ENCODE measurements around the gene SIRT2.
A peak's percentile ranks its signal among the peaks of the same experiment; 100 is the strongest.
"Not testable (repeated sequence)": the region's sequence is repeated elsewhere in the genome, so short reads cannot be mapped to it uniquely, and the experiment has no call there.

SIRT2 gene

DNA sequence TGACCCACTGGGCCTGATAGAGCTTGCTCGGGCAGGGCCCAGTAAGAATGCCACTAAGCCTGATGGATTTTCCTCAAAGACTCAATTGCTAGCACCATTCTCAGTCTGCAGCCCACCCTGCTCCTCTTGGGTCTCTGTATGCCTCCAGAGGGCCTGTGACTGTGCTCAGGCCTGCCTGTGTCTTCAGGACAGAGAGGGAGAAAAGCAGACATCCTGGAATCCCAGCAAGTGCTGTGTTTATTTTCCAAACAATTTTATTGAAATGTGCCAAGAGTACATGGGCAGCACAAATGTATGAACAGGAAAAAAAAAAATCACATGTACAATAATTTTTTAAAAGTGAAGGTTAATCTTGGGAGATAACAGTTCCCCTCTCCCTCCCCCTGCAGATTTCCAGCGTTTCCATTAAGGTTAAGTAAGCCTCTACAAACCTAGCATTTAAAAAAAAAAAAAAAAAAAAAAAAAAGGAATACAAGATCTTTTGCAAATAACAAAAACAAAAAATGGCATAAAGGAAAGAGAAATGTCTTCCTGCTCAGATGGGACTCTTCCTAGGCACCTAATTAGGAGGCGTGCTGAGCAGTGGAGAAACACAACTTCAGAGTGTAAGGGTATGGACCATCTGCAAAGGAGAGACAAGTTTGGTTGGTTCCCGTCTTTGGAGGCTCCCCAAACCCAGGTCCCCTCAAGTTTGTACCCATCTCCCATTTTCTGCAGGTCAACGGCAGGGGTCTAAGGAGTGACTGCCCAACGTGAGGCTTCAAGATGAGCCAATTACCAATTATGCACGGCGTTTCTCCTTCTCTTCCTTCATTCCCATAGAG, 63.0 kb downstream of the SIRT2 start:
- DNase-seq: no peak
- Mint-ChIP-seq H3K27me3 (no peaks in the 10 kb centered on the region), H3K36me3 (peaks cover 60% of the 10 kb centered on the region), H3K4me3 (no peak overlapping the region), H3K9me3 (no peaks in the 10 kb centered on the region), H3K27ac (no peak overlapping the region), H3K4me1 (peaks cover 37% of the 10 kb centered on the region)
- CTCF ChIA-PET: no interaction called here

DNA sequence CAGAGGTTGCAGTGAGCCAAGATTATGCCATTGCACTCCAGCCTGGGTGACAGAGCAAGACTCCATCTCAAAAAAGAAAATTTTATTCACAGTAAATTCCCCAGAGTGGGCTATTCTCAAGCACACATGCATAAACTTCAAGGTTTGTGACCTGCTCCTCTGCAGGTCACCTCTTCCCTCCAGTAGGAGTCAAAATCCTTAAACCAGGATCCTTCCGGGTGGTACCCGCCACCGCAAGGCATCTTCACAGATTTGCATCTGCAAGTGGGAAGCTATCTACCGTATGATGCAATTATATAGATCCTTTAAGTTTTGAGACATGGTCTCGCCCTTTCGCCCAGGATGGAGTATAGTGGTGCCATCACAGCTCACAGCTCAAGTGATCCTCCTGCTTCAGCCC, 64.8 kb downstream of the SIRT2 start:
- Mint-ChIP-seq H3K27ac (no peak overlapping the region), H3K27me3 (no peaks in the 10 kb centered on the region), H3K4me3 (no peak overlapping the region), H3K4me1 (peaks cover 36% of the 10 kb centered on the region), H3K9me3 (no peaks in the 10 kb centered on the region), H3K36me3 (peaks cover 55% of the 10 kb centered on the region)
- DNase-seq: no peak
- CTCF ChIA-PET: no interaction called here

DNA sequence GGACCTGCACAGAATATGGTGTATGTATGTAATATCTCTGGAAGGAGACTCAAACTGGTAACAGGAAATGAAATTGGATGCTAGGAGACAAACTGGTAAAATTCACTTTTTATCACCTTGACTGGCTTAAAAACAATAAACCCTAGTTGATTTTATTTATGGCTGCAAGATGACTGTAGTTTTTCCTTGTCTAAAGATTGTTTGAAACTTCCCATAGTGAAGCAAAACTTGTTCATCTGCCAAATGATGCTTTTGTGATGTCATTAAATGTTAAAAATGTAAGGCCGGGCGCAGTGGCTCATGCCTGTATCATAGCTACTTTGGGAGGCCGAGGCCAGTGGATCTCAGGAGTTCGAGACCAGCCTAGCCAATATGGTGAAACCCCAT, 65.3 kb downstream of the SIRT2 start:
- Mint-ChIP-seq H3K27ac (no peak overlapping the region), H3K27me3 (no peaks in the 10 kb centered on the region), H3K4me1 (peaks cover 36% of the 10 kb centered on the region), H3K4me3 (no peak overlapping the region), H3K36me3 (peaks cover 50% of the 10 kb centered on the region), H3K9me3 (no peaks in the 10 kb centered on the region)
- DNase-seq: no peak
- CTCF ChIA-PET: no interaction called here

DNA sequence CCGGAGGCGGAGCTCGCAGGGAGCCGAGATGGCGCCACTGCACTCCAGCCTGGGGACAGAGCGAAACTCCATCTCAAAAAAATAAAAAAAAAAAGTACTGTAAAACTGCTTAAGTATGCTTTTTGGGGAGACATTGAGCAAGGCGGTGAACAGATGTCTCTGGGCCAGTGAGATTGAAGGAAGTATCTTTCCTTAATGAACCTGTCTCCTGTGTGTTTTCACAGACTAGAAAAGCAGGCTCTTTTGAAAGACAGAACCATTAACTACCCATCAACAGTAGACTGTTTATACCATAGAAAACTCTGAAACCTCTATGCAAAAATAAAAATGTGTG, 66.4 kb downstream of the SIRT2 start:
- Mint-ChIP-seq H3K4me3 (no peak overlapping the region), H3K9me3 (no peaks in the 10 kb centered on the region), H3K27ac (peak overlapping the region; percentile 3), H3K36me3 (peaks cover 44% of the 10 kb centered on the region), H3K27me3 (no peaks in the 10 kb centered on the region), H3K4me1 (peaks cover 32% of the 10 kb centered on the region)
- CTCF ChIA-PET: no interaction called here
- no peak for DNase-seq

DNA sequence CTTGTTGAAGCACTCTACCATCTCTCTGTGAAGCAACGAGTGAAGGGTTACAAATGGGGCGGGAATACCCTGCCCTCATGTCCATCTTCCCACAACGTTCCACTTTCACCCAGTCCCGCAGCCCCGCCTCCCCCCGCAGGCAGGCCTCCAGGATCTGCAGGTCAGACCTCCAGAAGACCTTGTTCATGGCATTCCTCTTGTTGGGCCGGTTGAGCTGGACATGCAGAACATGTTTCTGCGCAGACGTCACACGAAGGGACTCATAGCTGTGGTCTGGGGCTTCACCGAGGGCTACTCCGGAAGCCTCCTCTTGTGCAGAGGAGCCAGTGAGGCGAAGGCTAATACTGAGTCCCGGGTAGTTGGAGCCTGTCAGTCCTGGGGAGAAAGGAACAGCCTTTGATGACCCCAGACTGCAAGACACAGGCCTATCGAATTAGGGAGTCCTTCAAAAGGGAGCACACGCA, 68.2 kb downstream of the SIRT2 start:
- no peaks in the 10 kb centered on the region for H3K9me3 Mint-ChIP-seq
- H3K4me1 Mint-ChIP-seq: peaks cover 32% of the 10 kb centered on the region
- H3K27me3 Mint-ChIP-seq: no peaks in the 10 kb centered on the region
- H3K27ac Mint-ChIP-seq: peak overlapping the region; percentile 94
- CTCF ChIA-PET: interaction anchor here (0.5 to 1.0 kb wide), 2 partner anchors 38 to 73 kb away, joined by 3 to 4 read pairs; no protein-coding TSS in a partner anchor
- H3K4me3 Mint-ChIP-seq: peak overlapping the region; percentile 81
- DNase-seq: peak; percentile 49
- peaks cover 41% of the 10 kb centered on the region for H3K36me3 Mint-ChIP-seq

DNA sequence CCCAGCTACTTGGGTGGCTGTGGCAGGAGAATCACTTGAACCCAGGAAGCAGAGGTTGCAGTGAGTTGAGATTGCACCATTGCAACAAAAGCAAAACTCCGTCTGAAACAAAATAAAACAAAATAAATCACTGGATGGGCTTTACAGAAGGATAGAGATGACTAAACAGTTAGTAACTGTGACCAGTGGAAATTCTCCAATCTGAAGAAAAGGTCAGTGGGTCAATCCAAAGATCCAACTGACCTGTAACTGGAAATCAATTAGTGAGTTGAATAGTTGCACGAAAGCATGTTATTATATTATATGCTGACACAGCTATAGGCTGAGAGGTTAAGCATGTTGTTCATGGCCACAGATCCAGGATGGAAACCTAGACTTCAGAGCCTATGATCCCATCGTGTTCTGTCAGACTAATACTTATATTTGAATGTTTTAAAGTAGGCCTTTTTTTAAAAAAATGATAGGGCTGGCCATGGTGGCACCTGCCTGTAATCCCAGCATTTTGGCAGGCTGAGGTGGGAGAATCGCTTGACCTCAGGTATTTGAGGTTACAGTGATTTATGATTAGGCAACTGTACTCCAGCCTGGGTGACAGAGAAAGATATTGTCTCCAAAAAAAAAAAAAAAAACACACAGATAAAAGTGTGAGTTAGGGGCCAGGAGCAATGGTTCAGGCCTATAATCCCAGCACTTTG, 69.2 kb downstream of the SIRT2 start:
- CTCF ChIA-PET: no interaction called here
- no peak for DNase-seq
- Mint-ChIP-seq H3K36me3 (peaks cover 32% of the 10 kb centered on the region), H3K27ac (peak overlapping the region; percentile 94), H3K27me3 (no peaks in the 10 kb centered on the region), H3K4me1 (peaks cover 32% of the 10 kb centered on the region), H3K4me3 (peak overlapping the region; percentile 81), H3K9me3 (no peaks in the 10 kb centered on the region)

DNA sequence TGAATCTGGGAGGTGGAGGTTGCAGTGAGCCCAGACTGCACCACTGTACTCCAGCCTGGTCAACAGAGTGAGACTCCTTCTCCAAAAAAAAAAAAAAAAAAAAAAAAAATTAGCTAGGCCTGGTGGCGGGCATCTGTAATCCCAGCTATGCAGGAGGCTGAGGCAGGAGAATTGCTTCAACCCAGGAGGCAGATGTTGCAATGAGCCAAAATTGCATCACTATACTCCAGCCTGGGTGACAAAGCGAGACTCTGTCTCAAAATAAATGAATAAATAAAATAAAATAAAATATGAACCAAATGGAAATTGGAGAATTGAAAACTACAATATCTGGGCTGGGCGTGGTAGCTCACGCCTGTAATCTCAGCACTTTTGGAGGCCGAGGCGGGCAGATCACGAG, 70.2 kb downstream of the SIRT2 start:
- CTCF ChIA-PET: interaction anchor here (0.7 kb wide), 1 partner anchor 10 kb away, joined by 3 read pairs; no protein-coding TSS in a partner anchor
- peaks cover 36% of the 10 kb centered on the region for H3K36me3 Mint-ChIP-seq
- H3K27ac Mint-ChIP-seq, H3K27me3 Mint-ChIP-seq, H3K4me3 Mint-ChIP-seq, H3K9me3 Mint-ChIP-seq, DNase-seq: not testable (repeated sequence)
- peaks cover 32% of the 10 kb centered on the region for H3K4me1 Mint-ChIP-seq

Measured in activated naive CD4-positive, alpha-beta T cell treated with anti-CD3 and anti-CD28 coated beads, Interleukin-2, amount 10 ng/mL, durations not matched to agents 7 days and 5 days (primary cell).